AG09319 (cell line): ENCODE data around the gene CTDSP2.
A peak's percentile ranks its signal among the peaks of the same experiment; 100 is the strongest.
"Not testable (repeated sequence)": the region's sequence is repeated elsewhere in the genome, so short reads cannot be mapped to it uniquely, and the experiment has no call there.

Source experiments
- DNase-seq: peaks from one replicate; pipeline ENCODE4 v3.0.0-alpha.2; 2010; ENCODE audit warnings: low read depth; ENCODE audit errors: extremely low read depth
- TF ChIP-seq, protein P1 (sequence below): IDR thresholded peaks from 2 replicates; pipeline ENCODE4 v1.5.1; 2011; ENCODE audit warnings: low read depth, mild to moderate bottlenecking, inconsistent platforms, low read length, moderate library complexity

Gene CTDSP2

DNA sequence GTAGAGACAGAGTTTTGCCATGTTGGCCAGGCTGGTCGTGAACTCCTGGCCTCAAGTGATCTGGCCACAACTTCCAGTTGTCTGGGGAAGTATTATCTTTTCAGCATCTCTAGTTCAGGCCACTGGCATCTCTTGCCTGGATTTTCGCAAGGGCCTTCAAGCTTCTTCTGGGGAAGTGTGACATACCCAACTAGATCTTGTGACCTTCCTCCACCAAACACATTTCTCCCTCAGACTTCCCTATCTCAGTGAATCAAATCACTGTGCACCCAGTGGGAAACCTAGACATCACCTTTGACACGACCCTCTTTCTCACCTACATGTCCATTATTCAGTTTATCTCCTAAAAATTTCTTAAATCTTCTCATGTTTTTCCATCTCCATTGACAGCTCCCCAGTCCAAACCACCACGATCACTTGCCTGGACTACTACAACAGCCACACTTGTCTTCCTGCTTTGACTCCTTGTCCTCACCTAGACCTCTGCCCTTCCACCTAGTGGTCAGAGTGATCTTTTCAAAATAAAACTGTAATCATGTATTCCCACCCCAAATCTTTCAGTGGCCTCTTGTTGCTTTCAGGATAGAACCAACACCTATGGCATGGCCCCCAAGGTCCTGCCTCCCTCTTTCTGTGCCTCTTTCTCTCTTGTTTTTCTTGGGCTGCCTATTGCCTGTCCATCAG is 70.8 kb downstream of the CTDSP2 start:
- TF ChIP-seq, protein P1, sequence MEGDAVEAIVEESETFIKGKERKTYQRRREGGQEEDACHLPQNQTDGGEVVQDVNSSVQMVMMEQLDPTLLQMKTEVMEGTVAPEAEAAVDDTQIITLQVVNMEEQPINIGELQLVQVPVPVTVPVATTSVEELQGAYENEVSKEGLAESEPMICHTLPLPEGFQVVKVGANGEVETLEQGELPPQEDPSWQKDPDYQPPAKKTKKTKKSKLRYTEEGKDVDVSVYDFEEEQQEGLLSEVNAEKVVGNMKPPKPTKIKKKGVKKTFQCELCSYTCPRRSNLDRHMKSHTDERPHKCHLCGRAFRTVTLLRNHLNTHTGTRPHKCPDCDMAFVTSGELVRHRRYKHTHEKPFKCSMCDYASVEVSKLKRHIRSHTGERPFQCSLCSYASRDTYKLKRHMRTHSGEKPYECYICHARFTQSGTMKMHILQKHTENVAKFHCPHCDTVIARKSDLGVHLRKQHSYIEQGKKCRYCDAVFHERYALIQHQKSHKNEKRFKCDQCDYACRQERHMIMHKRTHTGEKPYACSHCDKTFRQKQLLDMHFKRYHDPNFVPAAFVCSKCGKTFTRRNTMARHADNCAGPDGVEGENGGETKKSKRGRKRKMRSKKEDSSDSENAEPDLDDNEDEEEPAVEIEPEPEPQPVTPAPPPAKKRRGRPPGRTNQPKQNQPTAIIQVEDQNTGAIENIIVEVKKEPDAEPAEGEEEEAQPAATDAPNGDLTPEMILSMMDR, result no peak
- no peak for DNase-seq

DNA sequence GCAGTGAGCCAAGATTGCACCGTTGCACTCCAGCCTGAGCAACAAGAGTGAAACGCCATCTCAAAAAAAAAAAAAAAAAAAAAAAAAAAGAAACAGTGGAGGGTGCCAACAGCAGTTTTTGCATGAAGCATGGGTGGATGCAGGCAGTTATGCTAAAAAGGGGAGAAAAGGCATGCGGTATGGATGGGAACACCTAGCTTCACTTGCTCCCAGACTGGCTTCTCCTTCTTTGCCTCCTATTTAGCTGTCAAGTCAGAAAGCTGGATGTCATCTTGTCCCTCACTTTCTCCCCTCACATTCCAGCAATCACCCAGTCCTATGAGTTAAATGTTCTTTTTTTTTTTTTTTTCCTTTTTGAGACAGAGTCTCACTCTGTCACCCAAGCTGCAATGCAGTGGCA is 71.5 kb downstream of the CTDSP2 start:
- TF ChIP-seq, protein P1, result no peak
- DNase-seq, result no peak

DNA sequence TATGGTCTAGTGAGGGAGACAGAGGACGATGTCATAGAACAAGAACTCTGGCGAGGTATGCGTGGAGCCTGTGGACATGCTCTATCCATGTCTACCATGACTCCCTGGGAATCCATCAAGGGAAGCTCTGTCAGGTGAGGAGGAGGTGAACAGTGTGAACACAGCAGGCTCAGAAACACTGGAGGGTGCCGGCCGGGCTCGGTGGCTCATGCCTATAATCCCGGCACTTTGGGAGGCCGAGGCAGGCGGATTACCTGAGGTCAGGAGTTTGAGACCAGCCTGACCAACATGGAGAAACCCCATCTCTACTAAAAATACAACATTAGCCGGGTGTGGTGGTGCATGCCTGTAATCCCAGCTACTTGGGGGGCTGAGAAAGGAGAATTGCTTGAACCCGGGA is 71.9 kb downstream of the CTDSP2 start:
- not testable (repeated sequence) for DNase-seq

DNA sequence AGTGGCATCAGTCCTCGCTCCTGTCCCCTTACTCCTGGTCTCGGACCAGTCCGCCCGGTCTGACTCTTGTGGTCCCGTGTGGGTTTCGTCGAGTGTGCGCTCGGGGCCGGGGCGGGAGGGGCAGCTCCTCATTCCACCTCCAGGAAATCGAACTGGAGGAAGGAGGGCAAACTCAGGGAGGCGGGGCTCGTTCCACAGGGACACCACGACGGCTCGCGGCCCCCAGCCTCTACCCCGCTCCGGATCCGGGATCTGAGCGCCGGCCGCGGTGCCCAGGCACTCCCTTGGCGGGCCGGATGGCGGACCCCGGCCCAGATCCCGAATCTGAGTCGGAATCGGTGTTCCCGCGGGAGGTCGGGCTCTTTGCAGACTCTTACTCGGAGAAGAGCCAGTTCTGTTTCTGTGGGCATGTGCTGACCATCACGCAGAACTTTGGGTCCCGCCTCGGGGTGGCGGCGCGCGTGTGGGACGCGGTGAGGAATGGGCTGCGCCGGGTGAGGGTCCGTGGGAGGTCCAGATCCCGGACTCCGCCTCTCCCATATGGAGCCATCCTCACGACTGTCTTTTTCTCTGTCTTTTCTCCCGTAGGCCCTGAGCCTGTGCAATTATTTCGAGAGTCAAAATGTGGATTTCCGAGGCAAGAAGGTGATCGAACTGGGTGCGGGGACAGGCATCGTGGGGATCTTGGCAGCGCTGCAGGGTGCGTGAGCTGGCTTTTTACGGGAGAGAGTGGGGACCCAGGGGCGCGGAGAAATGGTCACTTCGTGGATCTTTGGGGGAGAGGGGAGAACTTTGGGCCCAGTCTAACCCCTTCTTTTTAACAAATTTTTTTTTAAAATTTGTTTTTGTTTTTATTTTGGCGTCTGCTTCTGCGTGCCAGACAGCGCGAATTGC is 73.9 kb downstream of the CTDSP2 start, which contains the start of gene EEF1AKMT3:
Gene EEF1AKMT3, plus strand, starts transcription at position 186 of the 894 bp plus-strand sequence. Its CDS starts 111 bp downstream, at position 297.
- TF ChIP-seq, protein P1, result no peak
- no peak for DNase-seq

DNA sequence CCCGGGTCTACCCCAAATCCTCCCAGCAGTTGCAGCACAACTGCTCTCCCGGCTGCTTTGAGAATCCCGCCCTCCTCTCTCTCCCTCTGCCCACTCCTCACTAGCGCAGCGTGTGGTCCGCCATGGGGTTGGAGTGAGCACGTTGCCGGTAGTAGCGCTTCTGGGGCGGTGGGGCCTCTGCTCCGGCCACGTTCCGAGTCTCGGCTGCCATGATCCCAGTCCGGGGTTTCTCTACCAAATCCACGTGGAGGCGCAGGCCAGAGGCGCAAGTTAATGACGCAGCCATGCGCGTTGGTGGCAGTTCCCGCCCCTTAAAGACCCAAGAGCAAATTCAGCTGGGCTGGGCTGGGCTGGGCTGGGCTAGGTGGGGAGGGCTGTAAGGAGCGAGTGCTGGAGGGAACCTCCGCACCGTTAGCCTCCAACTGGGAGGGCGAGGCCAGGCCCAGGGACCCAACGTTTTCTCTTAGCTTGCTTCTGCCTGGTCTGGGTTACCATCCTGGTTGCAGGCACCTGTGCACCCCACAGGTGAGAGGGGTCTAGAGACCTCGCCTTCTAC is 74.6 kb downstream of the CTDSP2 start, which contains the start of gene METTL1:
Gene METTL1, minus strand, starts transcription at position 233 of the 556 bp plus-strand sequence. Its CDS starts 22 bp downstream, at position 211.
- TF ChIP-seq, protein P1, result no peak
- DNase-seq, result peak; percentile 81

DNA sequence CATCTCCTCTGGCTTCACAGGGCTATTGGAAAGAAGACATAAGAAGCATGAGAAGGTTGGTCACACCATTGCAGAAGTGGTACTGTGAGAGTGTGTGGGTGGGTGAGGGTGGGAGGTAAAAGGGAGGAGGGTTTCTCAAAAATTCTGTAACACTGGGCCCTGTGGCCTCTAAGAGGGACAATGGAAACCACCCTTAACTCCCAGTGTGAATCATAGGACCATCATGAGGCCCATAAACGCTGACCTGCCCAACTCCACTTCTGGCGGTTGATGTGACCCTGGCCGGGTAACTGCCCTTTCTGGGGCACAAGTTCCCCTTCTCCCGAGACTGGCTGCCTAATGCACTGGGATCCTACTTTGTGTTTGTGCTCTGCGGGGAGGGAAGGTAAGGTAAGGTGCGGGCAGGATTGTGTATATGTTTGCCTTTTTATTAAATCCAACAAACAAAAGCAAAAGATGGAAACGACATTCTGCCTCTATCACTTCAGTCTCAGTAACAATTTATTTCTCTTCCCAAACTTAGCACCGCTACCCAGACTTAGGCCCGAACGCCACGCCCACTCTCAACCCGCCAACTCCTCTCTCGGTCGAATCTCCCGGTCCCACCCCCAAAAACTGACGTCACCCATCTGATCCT is 75.2 kb downstream of the CTDSP2 start:
- TF ChIP-seq, protein P1, result no peak
- peak; percentile 61 for DNase-seq

DNA sequence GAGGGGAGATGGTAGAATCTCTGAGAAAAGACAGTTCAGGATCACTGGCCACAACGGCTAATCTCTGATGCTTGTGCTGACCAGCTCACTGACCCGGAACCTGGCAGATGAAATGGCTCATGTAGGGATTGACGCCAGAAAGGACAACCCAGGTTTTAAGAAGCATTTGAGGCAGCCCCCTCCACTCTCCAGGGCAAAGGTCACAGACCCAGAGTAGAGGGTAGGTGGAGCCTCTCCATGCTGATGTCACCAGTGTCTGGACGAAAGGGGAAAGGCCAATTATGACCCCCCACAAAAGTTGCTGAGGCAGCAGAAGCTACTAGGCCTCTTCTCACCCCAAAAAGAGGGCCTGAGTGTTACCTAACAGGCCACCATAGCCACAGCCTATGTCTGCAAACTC is 75.8 kb downstream of the CTDSP2 start:
- TF ChIP-seq, protein P1, result no peak

More for the DNA sequence above, 75.8 kb downstream of the CTDSP2 start:
- DNase-seq, result no peak
